ENCODE measurements around the gene SLC34A2. TPM values are rescaled to one million over a fixed set of nuclear protein-coding genes. Genes with fewer than 3 reads are reported as not detected.

The SLC34A2 gene
- total and polyA plus RNA-seq, 2 donors from 2014 or later: 2.9 to 694 TPM

DNA sequence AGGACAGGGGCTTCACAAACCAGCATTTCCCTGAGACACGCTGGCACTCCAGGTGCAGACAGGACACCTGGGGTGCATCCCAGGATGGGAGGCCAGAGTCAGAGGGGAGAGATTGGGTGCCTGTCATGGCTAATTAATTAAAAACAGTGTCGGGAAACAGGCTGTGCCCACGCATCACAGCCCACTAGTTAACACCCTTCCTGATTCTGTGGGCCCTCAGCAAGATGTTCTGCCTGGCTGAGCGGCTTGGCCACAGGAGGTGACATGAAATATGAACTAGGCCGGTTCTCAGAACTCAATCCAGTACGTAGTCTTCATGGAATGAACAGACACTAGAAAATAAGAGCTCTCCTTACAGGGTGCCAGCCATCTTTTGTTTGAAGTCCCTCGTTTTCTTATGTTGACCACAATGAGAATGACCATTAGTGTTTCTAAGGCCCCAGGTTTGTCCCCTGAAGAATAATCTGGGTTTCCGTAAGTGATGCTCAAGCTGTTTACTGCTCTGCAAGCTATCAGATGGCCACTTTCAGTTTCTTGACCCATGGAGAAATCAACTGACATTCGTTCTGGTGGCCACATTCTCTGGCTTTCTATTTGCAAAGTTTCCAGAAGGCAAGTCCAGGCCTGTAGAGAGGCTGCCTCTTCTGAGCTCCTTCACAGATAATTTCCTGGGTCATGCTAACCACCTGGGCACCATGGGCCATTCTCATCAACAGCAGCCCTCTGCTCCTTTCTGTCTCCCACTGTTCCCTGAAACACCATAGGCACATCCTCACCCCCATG, 72.3 kb downstream of the SLC34A2 start:
- no peak overlapping the region for H3K27ac ChIP-seq (ENCODE audit: low read depth in 2 of 2, low read length in 2 of 2)
- FAIRE-seq (no peak), DNase-seq (peak in 4 of 5 donors; percentile 60 to 78 (median 70))
- TF ChIP-seq, protein P1, sequence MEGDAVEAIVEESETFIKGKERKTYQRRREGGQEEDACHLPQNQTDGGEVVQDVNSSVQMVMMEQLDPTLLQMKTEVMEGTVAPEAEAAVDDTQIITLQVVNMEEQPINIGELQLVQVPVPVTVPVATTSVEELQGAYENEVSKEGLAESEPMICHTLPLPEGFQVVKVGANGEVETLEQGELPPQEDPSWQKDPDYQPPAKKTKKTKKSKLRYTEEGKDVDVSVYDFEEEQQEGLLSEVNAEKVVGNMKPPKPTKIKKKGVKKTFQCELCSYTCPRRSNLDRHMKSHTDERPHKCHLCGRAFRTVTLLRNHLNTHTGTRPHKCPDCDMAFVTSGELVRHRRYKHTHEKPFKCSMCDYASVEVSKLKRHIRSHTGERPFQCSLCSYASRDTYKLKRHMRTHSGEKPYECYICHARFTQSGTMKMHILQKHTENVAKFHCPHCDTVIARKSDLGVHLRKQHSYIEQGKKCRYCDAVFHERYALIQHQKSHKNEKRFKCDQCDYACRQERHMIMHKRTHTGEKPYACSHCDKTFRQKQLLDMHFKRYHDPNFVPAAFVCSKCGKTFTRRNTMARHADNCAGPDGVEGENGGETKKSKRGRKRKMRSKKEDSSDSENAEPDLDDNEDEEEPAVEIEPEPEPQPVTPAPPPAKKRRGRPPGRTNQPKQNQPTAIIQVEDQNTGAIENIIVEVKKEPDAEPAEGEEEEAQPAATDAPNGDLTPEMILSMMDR (IDR thresholded peaks at IDR 0.05; ENCODE audit: borderline replicate concordance, extremely low read depth, insufficient read depth): no peak
- no peaks in the 10 kb centered on the region for H3K9me3 ChIP-seq (ENCODE audit: control insufficient read depth in 2 of 3, insufficient read depth in 1 of 3, low read length in 3 of 3)
- no peaks in the 10 kb centered on the region for H3K27me3 ChIP-seq (ENCODE audit: control insufficient read depth, insufficient read depth, low read length)
- no peak overlapping the region for H3K9ac ChIP-seq (ENCODE audit: low read length in 3 of 3)
- no peaks in the 10 kb centered on the region for H3K4me1 ChIP-seq (ENCODE audit: control insufficient read depth in 2 of 3, insufficient read depth in 2 of 3, low read depth in 1 of 3, low read length in 3 of 3)
- intact Hi-C loops (cut with DNase I): no loop called here
- no peak overlapping the region for H3K4me3 ChIP-seq (ENCODE audit: low read length in 3 of 3)
- no peaks in the 10 kb centered on the region for H3K36me3 ChIP-seq (ENCODE audit: control insufficient read depth in 2 of 3, insufficient read depth in 3 of 3, low read length in 3 of 3)

Other genes with a start within 250 kb of the SLC34A2 start
- 60.3 TPM for gene SEL1L3, start 207.1 kb downstream of the SLC34A2 start, total RNA-seq
- 8.2 TPM for gene SEL1L3, start 207.1 kb downstream of the SLC34A2 start, polyA plus RNA-seq (ENCODE audit: insufficient read depth, low read depth, low replicate concordance)

Data from kidney (tissue), 14 donors.